ENCODE data around the gene KCNK15.

DNA sequence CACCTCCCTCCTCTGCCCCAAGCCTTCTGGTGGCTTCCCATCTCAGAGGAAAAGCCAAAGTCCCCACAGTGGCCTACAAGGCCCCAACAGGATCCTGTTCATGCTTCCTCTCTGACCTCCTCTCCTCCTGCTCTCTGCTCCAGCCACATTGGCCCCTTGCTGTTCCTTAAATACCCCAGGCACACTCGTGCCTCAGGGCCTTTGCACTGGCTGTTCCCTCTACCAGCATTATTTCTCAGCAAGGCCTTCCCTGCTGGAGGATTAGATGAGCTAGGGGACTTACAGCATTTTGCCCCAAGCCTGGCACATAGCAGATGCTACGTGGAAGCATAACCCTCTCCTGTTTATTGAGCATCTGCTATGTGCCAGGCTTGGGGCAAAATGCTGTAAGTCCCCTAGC, 22.7 kb upstream of the KCNK15 start:
- TF ChIP-seq, protein P1, sequence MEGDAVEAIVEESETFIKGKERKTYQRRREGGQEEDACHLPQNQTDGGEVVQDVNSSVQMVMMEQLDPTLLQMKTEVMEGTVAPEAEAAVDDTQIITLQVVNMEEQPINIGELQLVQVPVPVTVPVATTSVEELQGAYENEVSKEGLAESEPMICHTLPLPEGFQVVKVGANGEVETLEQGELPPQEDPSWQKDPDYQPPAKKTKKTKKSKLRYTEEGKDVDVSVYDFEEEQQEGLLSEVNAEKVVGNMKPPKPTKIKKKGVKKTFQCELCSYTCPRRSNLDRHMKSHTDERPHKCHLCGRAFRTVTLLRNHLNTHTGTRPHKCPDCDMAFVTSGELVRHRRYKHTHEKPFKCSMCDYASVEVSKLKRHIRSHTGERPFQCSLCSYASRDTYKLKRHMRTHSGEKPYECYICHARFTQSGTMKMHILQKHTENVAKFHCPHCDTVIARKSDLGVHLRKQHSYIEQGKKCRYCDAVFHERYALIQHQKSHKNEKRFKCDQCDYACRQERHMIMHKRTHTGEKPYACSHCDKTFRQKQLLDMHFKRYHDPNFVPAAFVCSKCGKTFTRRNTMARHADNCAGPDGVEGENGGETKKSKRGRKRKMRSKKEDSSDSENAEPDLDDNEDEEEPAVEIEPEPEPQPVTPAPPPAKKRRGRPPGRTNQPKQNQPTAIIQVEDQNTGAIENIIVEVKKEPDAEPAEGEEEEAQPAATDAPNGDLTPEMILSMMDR (IDR thresholded peaks at IDR 0.05), result no peak
- TF ChIP-seq EZH2phosphoT487 (IDR thresholded peaks at IDR 0.05) (no peak), EZH2 (IDR thresholded peaks at IDR 0.05) (no peak)

Measured in neural progenitor cell (in vitro differentiated cells).